Ammon's horn (tissue), 1 donor: ENCODE results near the gene CNTRL.
"Not testable (repeated sequence)": the region's sequence is repeated elsewhere in the genome, so short reads cannot be mapped to it uniquely, and the experiment has no call there.

Experiments used
- DNase-seq: peaks from one replicate; pipeline ENCODE4 v3.0.0-alpha.2; 2016; ENCODE audit warnings: low spot score

CNTRL gene

GRCh38 chr9:121074370-121075250 lies at the start of gene CNTRL:
TSS of gene CNTRL (plus strand) at chr9:121074955. CDS start at chr9:121088327, 13,372 bp downstream.
- DNase-seq, result peak; percentile 92

- no peak for DNase-seq
These were observed 48.5 kb upstream of the CNTRL start for GRCh38 chr9:121026260-121026691.

GRCh38 chr9:121026768-121027167 lies 48.0 kb upstream of the CNTRL start:
- no peak for DNase-seq

GRCh38 chr9:121028285-121028684 lies 46.5 kb upstream of the CNTRL start:
- not testable (repeated sequence) for DNase-seq

GRCh38 chr9:121029469-121029868 lies 45.3 kb upstream of the CNTRL start:
- DNase-seq, result no peak

- no peak for DNase-seq
These were observed 40.2 kb upstream of the CNTRL start for GRCh38 chr9:121034529-121034928.

- not testable (repeated sequence) for DNase-seq
These were observed 39.0 kb upstream of the CNTRL start for GRCh38 chr9:121035717-121036116.

- DNase-seq, result no peak
These were observed 36.4 kb upstream of the CNTRL start for GRCh38 chr9:121038362-121038761.

- DNase-seq, result no peak
These were observed 36.0 kb upstream of the CNTRL start for GRCh38 chr9:121038804-121039203.

- DNase-seq, result no peak
These were observed 26.6 kb upstream of the CNTRL start for GRCh38 chr9:121048175-121048574.

- no peak for DNase-seq
These were observed 26.1 kb upstream of the CNTRL start for GRCh38 chr9:121048618-121049017.

- DNase-seq, result no peak
These were observed 24.4 kb upstream of the CNTRL start, which contains the start of gene C5 for GRCh38 chr9:121050128-121050988. TSS of gene C5 (minus strand) at chr9:121050275. CDS start at chr9:121050246, 29 bp downstream.

GRCh38 chr9:121053544-121053943 lies 21.2 kb upstream of the CNTRL start:
- no peak for DNase-seq

- no peak for DNase-seq
These were observed 19.1 kb upstream of the CNTRL start for GRCh38 chr9:121055642-121056143.

- DNase-seq, result no peak
These were observed 16.9 kb upstream of the CNTRL start for GRCh38 chr9:121057821-121058220.

- no peak for DNase-seq
These were observed 15.2 kb upstream of the CNTRL start for GRCh38 chr9:121059513-121059912.

GRCh38 chr9:121059998-121060636 lies 14.6 kb upstream of the CNTRL start:
- DNase-seq, result peak; percentile 72

GRCh38 chr9:121066850-121067249 lies 7.9 kb upstream of the CNTRL start:
- no peak for DNase-seq

- no peak for DNase-seq
These were observed 7.1 kb upstream of the CNTRL start for GRCh38 chr9:121067640-121068039.

GRCh38 chr9:121069396-121069795 lies 5.4 kb upstream of the CNTRL start:
- no peak for DNase-seq

GRCh38 chr9:121071370-121071755 lies 3.4 kb upstream of the CNTRL start:
- DNase-seq, result no peak
